A549 (cell line): Measurements from ENCODE around the gene MOXD1.

Source experiments
- CBX8 ChIP-seq: fragments of 200-600 bp; sonication (generic); IDR thresholded peaks from 2 replicates; pipeline ENCODE4 v1.6.1; 2016
- EP300 ChIP-seq, 2 experiments: fragments of >200 bp; sonication (Bioruptor Twin); formaldehyde crosslinking; IDR thresholded peaks; 2 replicates in 1 of 2; 3 replicates in 1 of 2; pipeline ENCODE4 v1.6.1; 2016 to 2017
- HDAC2 ChIP-seq: fragments of 200-600 bp; sonication (generic); IDR thresholded peaks from 2 replicates; pipeline ENCODE4 v1.6.1; 2016
- POLR2AphosphoS2 ChIP-seq: conservative IDR thresholded peaks from 2 replicates; pipeline ENCODE4 v1.6.1; 2012; ENCODE audit warnings: low read length, improper control_type of control experiment, inconsistent platforms
- TF ChIP-seq, protein P1 (sequence below): fragments of >200 bp; sonication (Bioruptor Twin); formaldehyde crosslinking; IDR thresholded peaks from 3 replicates; pipeline ENCODE4 v1.5.1; 2016

DNA sequence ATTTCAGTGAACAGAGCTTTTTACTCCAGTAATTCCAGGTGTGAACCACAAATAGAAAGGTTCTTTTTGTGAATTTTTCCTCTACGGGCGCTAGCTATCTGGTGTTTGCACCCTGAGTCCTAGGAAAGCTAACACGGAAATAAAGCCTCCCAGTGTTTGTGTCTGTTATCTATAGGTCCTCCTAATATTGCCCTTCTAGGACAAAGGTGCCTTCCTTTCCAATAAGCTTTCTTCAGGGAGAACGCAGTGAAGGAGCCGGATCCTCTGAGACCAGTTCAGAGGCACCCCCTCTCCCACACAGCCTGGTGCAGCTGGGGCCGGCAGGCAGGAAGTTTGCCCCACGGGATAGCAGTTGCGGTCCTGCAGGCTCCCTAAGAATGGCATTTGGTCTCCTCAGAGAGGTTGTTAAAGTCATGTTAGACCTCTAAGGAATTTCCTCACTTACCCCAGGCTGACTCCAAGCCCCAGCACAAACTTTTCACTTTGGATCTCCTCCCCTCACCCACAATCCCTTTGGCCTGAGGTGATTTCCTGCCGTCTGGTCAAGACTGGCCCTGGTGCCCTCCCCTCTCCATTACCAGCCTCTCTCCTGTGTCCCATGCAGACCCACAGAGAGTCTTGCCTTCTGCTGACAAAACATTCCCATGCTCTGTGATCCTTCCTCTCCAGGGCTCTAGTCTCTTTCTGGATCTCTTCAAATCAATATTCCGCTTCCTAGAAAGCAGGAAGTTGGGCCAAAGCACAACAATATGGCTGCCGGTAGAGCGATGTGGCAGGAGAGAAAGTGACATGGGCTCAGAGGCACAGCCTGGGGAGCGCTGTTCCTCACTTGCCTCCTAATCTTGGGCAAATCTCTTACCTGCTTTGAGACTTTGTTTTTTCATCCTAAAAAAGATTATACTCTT is 126.0 kb downstream of the MOXD1 start:
- TF ChIP-seq, protein P1, sequence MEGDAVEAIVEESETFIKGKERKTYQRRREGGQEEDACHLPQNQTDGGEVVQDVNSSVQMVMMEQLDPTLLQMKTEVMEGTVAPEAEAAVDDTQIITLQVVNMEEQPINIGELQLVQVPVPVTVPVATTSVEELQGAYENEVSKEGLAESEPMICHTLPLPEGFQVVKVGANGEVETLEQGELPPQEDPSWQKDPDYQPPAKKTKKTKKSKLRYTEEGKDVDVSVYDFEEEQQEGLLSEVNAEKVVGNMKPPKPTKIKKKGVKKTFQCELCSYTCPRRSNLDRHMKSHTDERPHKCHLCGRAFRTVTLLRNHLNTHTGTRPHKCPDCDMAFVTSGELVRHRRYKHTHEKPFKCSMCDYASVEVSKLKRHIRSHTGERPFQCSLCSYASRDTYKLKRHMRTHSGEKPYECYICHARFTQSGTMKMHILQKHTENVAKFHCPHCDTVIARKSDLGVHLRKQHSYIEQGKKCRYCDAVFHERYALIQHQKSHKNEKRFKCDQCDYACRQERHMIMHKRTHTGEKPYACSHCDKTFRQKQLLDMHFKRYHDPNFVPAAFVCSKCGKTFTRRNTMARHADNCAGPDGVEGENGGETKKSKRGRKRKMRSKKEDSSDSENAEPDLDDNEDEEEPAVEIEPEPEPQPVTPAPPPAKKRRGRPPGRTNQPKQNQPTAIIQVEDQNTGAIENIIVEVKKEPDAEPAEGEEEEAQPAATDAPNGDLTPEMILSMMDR: no peak
- no peak for TF ChIP-seq HDAC2
- TF ChIP-seq POLR2AphosphoS2: no peak
- TF ChIP-seq EP300 (IDR thresholded peaks at IDR 0.05): no peak
- TF ChIP-seq CBX8: no peak
